ENCODE measurements around the gene GPBP1.
"Not testable (repeated sequence)": the region's sequence is repeated elsewhere in the genome, so short reads cannot be mapped to it uniquely, and the experiment has no call there.

GPBP1 gene

DNA sequence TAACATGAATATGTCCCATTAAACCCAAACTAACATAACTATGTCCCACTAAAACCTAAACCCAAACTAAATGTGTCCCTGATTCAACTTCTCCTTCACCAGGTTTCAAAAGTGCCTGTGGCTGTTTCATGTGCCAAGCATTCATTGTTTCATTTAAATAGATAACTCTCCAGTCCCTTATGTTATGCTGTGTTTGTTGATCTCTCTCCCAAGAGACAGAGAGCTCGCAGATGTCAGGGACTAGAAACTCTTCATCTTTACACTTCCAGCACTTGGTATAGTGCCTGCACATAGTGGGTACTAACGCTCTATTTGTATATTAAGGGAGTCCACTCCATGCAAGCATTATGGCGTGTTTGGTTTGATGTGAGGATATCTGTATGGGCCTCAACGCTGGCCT, 118.0 kb downstream of the GPBP1 start:
- no peak for DNase-seq

DNA sequence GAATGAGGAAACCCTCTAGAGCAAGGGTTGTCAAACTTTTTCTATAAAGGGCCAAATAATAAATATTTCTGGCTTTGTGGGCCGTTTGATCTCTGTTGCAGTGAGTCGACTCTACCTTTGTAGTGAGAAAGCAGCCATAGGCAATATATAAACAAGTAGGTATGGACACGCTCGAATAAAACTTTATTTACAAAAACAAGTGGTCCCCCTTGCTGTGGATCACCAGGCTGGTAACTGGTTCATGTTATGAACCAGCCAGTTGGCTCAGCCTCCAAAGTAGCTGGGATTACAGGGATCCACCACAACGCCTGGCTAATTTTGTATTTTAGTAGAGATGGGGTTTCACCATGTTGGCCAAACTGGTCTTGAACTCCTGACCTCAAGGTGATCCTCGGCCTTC, 118.5 kb downstream of the GPBP1 start:
- no peak for DNase-seq

DNA sequence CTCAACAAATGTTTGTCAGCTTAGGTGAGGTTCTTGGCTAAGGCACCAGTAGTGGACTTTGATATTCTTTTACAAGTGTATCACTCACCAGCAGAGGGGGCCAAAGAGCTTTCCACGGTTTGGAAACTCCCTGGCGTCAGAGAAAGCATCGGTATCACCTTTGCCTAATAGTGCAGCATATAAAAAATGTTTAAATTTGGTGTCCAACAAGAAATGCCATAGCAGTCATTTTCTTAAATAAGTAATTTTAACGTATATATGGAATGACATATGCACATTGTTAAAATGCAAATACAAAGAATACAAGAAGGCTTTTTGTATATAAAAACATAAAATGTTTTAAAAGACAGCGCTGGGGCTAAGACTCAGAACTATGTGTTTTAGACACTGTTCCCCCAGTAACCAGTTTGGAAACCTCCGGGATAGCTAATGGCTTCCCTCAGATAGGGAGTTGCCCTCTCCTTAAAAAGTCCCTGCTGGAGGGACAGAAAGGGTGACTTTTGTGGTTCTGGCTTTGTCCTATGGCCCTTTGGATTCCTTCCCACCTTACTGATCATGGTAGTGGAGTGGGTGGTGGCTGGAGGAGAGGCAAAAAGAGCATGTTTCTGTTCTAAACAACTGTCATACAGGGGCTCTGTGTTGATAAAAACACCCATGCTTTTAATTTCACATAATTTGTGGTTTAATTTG, 124.6 kb downstream of the GPBP1 start:
- peak; percentile 85 for DNase-seq

DNA sequence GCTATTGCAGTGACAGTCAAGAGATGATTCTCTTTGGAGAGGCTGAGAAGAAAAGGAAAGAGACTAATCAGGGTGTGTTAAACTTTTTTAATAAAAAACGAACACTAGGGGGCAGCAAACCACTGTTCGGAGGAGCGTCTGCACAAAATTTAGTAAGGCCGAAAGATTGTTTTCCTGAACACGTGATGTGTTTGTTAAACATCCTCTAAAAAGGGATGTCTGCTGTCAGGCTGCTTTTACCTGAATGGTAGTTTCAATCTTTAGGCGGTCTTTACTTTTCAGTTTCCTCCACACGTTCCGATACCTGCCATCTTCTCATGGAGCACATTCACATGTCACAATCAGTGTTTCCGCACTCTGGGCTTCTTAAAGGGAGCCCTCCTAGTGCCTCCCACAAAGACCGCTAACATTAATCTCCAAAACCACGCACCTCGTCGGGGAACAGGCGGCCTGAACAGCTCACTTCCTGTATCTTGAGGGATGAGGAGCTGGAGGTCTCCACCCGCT, 125.2 kb downstream of the GPBP1 start:
- DNase-seq, result peak; percentile 70

DNA sequence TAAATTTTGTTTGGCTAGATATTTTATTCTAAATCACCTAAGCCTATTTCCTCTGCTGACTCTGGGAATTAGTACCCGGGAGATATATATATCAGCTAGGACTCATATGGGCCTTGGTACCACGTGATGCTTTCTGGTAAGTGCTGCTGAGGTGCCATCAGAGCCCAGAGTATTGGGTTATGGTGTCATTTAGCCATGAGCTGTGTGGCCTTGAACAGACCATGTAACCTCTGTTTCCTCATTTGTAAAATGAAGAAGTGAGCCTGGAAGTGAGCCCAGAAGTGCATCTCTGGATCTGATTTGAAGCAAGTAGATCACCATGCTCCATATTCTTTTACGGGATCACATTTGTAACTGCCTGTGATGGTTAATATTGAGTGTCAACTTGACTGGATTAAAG, 126.1 kb downstream of the GPBP1 start:
- DNase-seq, result no peak

DNA sequence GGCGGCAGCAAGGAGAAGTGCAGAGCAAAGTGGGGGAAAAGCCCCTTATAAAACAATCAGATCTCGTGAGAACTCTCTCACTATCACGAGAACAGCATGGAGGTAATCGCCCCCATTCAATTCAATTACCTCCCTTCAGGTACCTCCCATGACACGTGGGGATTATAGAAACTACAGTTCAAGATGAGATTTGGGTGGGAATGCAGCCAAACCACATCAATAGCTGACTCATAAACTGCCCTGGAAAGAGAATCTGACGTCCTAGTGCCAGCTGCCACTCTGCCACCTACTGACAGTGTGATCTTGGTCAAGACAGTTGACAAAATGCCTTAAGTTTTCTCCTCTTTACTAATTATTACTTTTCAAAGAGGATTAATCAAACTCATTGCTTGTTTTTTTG, 128.3 kb downstream of the GPBP1 start:
- DNase-seq, result peak; percentile 1

DNA sequence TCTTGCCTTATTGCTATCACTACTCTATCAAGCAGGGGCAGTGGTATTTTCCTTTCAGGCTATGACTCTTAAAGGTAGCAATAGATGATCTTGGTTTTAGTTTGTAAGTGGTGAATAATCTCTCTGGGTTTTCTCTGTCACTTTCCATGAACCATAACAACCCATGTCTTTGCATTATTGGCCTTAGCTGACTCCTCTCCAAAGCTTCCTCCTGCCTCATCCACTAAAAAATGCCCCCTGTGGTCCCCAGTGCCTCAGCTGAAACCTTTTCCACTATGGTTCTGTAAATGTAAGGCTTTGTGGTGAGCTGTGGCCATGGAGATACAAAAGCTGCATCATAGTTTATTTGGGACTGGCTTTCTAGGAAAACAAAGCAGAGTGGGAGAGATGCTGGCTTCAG, 128.8 kb downstream of the GPBP1 start:
- no peak for DNase-seq

DNA sequence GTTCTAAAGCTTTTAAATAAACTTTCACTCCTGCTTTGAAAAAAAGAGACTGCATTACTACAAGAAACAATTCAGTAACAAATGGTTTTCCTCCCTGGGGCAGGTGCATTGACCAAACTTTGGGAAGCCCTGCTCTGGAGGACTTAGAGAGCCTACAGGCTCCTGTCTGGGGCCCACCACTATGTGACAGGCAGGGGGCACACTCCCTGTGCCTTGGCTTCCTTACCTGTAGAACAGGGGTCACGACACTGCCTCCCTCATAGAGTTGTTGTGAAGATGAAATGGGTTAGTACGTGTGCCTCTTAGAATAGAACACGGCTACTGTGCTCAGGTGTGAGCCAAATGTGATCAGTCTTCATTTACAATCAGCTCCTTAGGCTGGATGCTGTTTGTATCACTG, 130.1 kb downstream of the GPBP1 start:
- no peak for DNase-seq

DNA sequence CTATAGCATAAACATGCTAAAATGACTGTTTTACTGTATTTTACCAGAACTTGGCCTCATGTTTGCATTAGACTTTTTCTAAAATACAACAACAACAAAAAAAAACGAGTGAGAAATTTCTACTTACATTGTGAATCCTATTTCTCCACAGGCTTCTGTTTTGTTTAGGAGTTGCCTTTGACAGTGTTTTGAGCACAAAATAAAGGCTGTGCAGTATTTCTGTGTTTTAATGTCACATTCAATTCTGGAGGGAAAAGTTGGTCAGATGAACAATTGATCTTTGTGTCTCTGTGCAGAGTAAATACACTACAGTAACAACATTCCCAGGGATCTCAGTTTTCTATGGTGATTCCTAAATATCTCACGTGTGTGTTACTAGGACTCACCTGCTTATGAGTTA, 131.1 kb downstream of the GPBP1 start:
- no peak for DNase-seq

DNA sequence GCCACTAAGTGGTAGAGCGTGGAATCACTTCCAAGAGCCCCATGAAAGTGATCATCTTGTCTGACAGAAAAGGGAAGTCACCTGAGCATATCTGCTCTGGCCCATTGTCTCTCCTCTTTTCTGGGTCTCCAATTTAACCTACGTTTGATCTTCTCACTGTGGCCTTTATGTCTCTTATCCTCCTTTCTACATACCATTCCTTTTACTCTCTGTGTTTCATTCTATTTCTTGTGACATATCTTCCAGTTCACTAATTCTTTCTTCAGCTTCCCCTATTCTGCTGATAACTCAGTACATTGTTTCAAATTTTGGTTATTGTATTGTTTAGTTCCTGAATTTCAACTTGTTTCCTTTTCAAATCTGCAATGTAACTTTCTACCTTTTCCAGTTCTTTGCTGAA, 132.5 kb downstream of the GPBP1 start:
- no peak for DNase-seq

DNA sequence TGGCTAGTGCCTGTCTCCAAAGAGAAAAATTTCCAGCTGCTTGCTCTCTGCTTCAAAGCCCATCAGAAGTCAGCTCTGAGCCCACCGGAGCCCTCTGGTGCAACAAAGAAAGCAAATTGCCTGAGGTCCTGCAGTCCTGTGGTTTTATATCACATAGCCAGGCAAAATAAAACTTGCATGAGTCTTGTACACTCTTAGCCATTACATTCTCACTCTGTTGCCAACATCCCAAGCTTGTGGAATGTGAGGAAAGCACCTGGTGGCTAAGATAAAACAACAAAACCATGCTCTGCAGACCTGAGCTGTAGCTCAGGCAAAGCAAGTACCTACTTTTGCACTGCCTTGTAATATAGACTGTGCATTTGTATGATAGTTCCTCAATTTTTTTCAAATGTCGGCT, 133.7 kb downstream of the GPBP1 start:
- DNase-seq, result no peak

DNA sequence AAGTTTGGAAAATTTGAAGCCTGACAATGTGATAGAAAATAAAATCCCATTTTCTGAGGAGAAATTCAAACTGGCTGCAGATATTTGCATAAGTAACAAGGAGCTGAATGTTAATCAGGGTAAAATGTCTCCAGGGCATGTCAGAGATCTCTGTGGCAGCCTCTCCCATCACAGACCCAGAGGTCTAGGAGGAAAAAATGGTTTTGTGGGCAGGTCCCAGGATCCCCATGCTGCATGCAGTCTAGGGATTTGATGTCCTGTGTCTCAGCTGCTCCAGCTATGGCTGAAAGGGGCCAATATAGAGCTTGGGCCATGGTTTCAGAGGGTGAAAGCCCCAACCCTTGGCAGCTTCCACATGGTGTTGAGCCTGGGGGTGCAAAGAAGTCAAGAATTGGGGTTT, 135.2 kb downstream of the GPBP1 start:
- not testable (repeated sequence) for DNase-seq

DNA sequence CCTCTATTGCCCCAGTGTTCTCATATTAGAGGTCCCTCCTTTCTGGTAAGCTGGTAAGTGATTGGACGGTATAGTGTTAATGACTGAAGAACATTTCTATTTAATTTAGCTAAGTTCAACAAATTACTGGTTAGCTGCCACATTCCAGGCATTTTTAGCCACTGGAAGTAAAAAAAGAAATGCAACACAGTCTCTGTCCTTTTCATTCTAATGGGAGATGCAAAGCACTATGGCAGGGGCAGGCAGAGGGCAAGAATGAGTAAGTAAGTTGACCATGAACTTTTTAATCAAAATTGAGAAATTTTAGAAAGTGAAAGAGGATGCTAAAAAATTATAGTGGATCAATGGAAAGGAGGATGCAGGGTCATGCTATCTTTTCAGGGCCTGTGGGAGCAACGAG, 137.4 kb downstream of the GPBP1 start:
- DNase-seq, result no peak

DNA sequence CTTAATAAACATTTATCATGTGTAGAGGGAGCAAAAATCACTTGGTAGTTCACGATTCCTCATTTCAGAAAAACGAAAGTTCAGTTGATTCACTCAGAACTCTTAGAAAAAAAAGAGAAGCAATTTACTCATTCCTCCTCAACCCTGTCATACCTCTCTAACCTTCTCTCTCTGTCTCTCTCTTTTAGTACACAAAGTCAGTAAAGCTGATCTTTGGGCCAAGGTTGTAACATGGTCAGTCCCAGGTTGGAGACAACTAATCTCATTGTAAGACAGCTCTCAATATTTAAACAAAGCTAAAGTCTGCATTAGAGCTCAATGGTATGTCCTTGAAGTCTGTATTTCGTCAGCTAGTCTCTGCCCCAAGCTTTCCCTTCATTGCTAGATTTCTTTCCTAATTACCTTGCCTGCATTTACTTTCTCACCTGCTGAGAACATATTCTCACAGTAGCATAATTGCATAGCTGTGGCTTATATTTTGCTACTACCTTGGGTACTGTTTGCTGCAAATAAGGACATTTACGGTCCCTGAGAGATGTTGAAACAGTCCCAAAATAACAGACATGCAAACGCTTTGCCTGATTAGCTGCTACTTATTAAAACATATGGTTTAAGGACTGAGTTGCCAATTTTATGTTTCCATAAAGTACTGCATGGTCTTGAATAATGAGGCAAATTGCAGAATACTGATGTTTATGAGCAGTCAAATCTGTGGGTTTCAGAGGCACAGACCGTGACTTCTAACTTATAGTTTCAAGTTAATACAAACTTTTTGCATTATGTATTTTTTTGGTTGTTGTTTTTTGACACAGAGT, 138.3 kb downstream of the GPBP1 start:
- no peak for DNase-seq

DNA sequence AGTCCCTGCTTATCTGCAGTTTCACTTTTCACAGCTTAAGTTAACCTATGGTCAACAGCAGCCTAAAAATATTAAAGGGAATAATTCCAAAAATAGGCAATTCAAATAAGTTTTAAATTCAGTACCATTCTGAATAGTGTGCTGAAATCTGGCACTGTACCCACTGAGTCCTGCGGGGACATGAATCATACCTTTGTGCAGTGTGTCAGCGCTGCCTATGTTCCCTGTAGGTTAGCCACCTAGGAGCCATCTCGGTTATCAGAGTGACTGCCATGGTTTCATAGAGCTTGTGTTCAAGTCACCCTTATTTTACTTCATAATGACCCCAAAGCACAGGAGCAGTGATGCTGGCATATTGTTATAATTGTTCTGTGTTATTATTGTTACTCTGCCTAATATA, 139.9 kb downstream of the GPBP1 start:
- no peak for DNase-seq

All from NCI-H345 (cell line).